HepG2 (cell line): ENCODE results near the gene NOTUM. TPM values are rescaled to one million over a fixed set of nuclear protein-coding genes. Genes with fewer than 3 reads are reported as not detected.

Experiments used
- KDM2A ChIP-seq: sonication (generic); formaldehyde crosslinking; IDR thresholded peaks from 2 replicates; pipeline ENCODE4 v1.4.0; 2020; ENCODE audit warnings: low read depth, missing genetic modification reagents, borderline replicate concordance
- POLR2G ChIP-seq: fragments of 200-400 bp; formaldehyde crosslinking; IDR thresholded peaks from 2 replicates; pipeline ENCODE4 v1.6.1; 2018; ENCODE audit warnings: mild to moderate bottlenecking, low read depth, low read length, moderate library complexity
- ZNF281 ChIP-seq: sonication (generic); formaldehyde crosslinking; IDR thresholded peaks from 2 replicates; pipeline ENCODE4 v1.4.0; 2020; ENCODE audit warnings: missing genetic modification reagents, borderline replicate concordance
- ZNF407 ChIP-seq: sonication (generic); formaldehyde crosslinking; IDR thresholded peaks from one replicate; pipeline ENCODE4 v1.5.1; 2020; ENCODE audit warnings: mild to moderate bottlenecking, missing genetic modification reagents; ENCODE audit errors: not compliant biosample characterization
- polyA plus RNA-seq, 8 experiments: library from polyadenylated mRNA; depleted of rRNA in 3 of 8; stranded (reverse) in 7 of 8; unstranded in 1 of 8; fragments of >200 nt; fragmentation: Illumina TruSeq in 4 of 8; extraction: Trizol in 4 of 8; gene quantifications; 2 replicates each; pipeline versions ENCODE4 v1.2.1 to v1.2.3, GENCODE V29; 2011 to 2016; ENCODE audit warnings: low read depth in 4 of 8, missing spikeins in 1 of 8, mixed read lengths in 1 of 8; ENCODE audit not compliant: insufficient read depth in 1 of 8
- total RNA-seq, 5 experiments: library from RNA; depleted of rRNA; stranded (reverse); fragments of >200 nt; fragmentation: Illumina TruSeq; extraction: Trizol; gene quantifications; 2 replicates each; pipeline ENCODE4 v1.2.3, GENCODE V29; 2016; ENCODE audit warnings: low read depth in 1 of 5
- TF ChIP-seq, protein P1 (sequence below): sonication (generic); formaldehyde crosslinking; IDR thresholded peaks from 2 replicates; pipeline ENCODE4 v1.4.0; 2020; ENCODE audit warnings: missing genetic modification reagents
- TF ChIP-seq, protein P2 (sequence below): sonication (generic); formaldehyde crosslinking; IDR thresholded peaks from 2 replicates; pipeline ENCODE4 v1.5.0; 2020; ENCODE audit warnings: mild to moderate bottlenecking, missing genetic modification reagents, moderate library complexity
- TF ChIP-seq, protein P3 (sequence below), 2 experiments: sonication (generic) in 1 of 2; formaldehyde crosslinking in 1 of 2; IDR thresholded peaks; 2 replicates each; pipeline versions ENCODE4 v1.4.0 to v1.6.1; 2016 to 2020; ENCODE audit warnings: borderline replicate concordance in 1 of 2, low read depth in 1 of 2, mild to moderate bottlenecking in 1 of 2, missing genetic modification reagents in 1 of 2

NOTUM gene
- total and polyA plus RNA-seq, 2 of the 13 experiments (the other 11 are each of a cell fraction or from before 2014, with no cell fraction given), result 150 to 160 TPM

GRCh38 chr17:81977211-81977808 lies 16.3 kb upstream of the NOTUM start, which contains the start of gene ASPSCR1 (continued):
- TF ChIP-seq ZNF407 (CRISPR knock-in tag) (no peak), ZNF281 (CRISPR knock-in tag) (no peak; the same call in 1 of the 2 replicates), KDM2A (CRISPR knock-in tag) (0 out of 2 replicates have a peak, but pooled peaks have one; percentile 62), POLR2G (peak; percentile 79)
- TF ChIP-seq, protein P1, sequence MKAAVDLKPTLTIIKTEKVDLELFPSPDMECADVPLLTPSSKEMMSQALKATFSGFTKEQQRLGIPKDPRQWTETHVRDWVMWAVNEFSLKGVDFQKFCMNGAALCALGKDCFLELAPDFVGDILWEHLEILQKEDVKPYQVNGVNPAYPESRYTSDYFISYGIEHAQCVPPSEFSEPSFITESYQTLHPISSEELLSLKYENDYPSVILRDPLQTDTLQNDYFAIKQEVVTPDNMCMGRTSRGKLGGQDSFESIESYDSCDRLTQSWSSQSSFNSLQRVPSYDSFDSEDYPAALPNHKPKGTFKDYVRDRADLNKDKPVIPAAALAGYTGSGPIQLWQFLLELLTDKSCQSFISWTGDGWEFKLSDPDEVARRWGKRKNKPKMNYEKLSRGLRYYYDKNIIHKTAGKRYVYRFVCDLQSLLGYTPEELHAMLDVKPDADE (CRISPR knock-in tag), result 0 out of 2 replicates have a peak, but pooled peaks have one; percentile 76
- TF ChIP-seq, protein P2, sequence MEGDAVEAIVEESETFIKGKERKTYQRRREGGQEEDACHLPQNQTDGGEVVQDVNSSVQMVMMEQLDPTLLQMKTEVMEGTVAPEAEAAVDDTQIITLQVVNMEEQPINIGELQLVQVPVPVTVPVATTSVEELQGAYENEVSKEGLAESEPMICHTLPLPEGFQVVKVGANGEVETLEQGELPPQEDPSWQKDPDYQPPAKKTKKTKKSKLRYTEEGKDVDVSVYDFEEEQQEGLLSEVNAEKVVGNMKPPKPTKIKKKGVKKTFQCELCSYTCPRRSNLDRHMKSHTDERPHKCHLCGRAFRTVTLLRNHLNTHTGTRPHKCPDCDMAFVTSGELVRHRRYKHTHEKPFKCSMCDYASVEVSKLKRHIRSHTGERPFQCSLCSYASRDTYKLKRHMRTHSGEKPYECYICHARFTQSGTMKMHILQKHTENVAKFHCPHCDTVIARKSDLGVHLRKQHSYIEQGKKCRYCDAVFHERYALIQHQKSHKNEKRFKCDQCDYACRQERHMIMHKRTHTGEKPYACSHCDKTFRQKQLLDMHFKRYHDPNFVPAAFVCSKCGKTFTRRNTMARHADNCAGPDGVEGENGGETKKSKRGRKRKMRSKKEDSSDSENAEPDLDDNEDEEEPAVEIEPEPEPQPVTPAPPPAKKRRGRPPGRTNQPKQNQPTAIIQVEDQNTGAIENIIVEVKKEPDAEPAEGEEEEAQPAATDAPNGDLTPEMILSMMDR, result no peak; the same call in 1 of the 2 replicates
- TF ChIP-seq, protein P3, sequence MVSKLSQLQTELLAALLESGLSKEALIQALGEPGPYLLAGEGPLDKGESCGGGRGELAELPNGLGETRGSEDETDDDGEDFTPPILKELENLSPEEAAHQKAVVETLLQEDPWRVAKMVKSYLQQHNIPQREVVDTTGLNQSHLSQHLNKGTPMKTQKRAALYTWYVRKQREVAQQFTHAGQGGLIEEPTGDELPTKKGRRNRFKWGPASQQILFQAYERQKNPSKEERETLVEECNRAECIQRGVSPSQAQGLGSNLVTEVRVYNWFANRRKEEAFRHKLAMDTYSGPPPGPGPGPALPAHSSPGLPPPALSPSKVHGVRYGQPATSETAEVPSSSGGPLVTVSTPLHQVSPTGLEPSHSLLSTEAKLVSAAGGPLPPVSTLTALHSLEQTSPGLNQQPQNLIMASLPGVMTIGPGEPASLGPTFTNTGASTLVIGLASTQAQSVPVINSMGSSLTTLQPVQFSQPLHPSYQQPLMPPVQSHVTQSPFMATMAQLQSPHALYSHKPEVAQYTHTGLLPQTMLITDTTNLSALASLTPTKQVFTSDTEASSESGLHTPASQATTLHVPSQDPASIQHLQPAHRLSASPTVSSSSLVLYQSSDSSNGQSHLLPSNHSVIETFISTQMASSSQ (IDR thresholded peaks at IDR 0.05; ENCODE audit: low read depth), result no peak
- TF ChIP-seq, protein P3 (CRISPR knock-in tag; IDR thresholded peaks at IDR 0.05; ENCODE audit: borderline replicate concordance), result peak; percentile 12; the same call in 1 of the 2 replicates
